ENCODE results near the gene NISCH. TPM values are rescaled to one million over a fixed set of nuclear protein-coding genes. Genes with fewer than 3 reads are reported as not detected.

The NISCH gene
- total RNA-seq, 1 experiment from 2014 or later: 85.0 TPM

- TF ChIP-seq CBFB (CRISPR knock-in tag; IDR thresholded peaks at IDR 0.05; ENCODE audit: low read depth) (no peak), FOXP1 (CRISPR knock-in tag; IDR thresholded peaks at IDR 0.05; ENCODE audit: borderline replicate concordance) (no peak), TP53 (CRISPR knock-in tag; IDR thresholded peaks at IDR 0.05) (no peak), ZBTB43 (CRISPR knock-in tag; IDR thresholded peaks at IDR 0.05) (no peak)
Observed at GRCh38 chr3:52443268-52443610, 12.2 kb upstream of the NISCH start (continued).

- no peak for ATAC-seq
- CTCF ChIA-PET: interaction anchor here (1.0 to 7.4 kb wide), 7 partner anchors 12 to 377 kb away, joined by 3 to 82 read pairs (median 3); no protein-coding TSS in a partner anchor
Observed at GRCh38 chr3:52443791-52444687, 11.4 kb upstream of the NISCH start.

More at GRCh38 chr3:52443791-52444687, 11.4 kb upstream of the NISCH start:
- Mint-ChIP-seq H3K9me3 (no peaks in the 10 kb centered on the region), H3K4me3 (peak overlapping the region; percentile 16; the same call in 1 of the 2 replicates), H3K27ac (0 out of 2 replicates have a peak overlapping the region, but pooled peaks have one; percentile 49), H3K4me1 (peaks cover 7% of the 10 kb centered on the region; the same call in 1 of the 2 replicates), H3K27me3 (ENCODE audit: low read depth) (no peaks in the 10 kb centered on the region; the same call in 1 of the 2 replicates), H3K36me3 (no peaks in the 10 kb centered on the region)
- TF ChIP-seq ZNF532 (CRISPR knock-in tag; IDR thresholded peaks at IDR 0.05; ENCODE audit: borderline replicate concordance) (no peak), GTF2I (CRISPR knock-in tag; conservative IDR thresholded peaks at IDR 0.05) (no peak), STAT6 (CRISPR knock-in tag; conservative IDR thresholded peaks at IDR 0.05; ENCODE audit: low read depth) (no peak), ZNF512 (CRISPR knock-in tag; IDR thresholded peaks at IDR 0.05; ENCODE audit: borderline replicate concordance) (no peak), RORB (CRISPR knock-in tag; IDR thresholded peaks at IDR 0.05) (no peak), CREM (CRISPR knock-in tag; IDR thresholded peaks at IDR 0.05) (no peak), GRHL2 (CRISPR knock-in tag; IDR thresholded peaks at IDR 0.05; ENCODE audit: insufficient replicate concordance, severe bottlenecking) (no peak), EMX1 (CRISPR knock-in tag; IDR thresholded peaks at IDR 0.05) (no peak), MAX (CRISPR knock-in tag; IDR thresholded peaks at IDR 0.05) (no peak), ZNF317 (CRISPR knock-in tag; IDR thresholded peaks at IDR 0.05; ENCODE audit: borderline replicate concordance, low read depth) (no peak)
- POLR2A ChIA-PET: no interaction called here
- no peak for DNase-seq (ENCODE audit: low spot score)
